GM12873 (cell line): Measurements from ENCODE around the gene ATP5ME.

Source experiments
- TF ChIP-seq, protein P1 (sequence below): IDR thresholded peaks from 2 replicates; pipeline ENCODE4 v1.5.1; 2012; ENCODE audit warnings: low read depth, mild to moderate bottlenecking, moderate library complexity, low read length, control low read depth; ENCODE audit not compliant: insufficient read depth; ENCODE audit errors: missing control alignments

ATP5ME gene

DNA sequence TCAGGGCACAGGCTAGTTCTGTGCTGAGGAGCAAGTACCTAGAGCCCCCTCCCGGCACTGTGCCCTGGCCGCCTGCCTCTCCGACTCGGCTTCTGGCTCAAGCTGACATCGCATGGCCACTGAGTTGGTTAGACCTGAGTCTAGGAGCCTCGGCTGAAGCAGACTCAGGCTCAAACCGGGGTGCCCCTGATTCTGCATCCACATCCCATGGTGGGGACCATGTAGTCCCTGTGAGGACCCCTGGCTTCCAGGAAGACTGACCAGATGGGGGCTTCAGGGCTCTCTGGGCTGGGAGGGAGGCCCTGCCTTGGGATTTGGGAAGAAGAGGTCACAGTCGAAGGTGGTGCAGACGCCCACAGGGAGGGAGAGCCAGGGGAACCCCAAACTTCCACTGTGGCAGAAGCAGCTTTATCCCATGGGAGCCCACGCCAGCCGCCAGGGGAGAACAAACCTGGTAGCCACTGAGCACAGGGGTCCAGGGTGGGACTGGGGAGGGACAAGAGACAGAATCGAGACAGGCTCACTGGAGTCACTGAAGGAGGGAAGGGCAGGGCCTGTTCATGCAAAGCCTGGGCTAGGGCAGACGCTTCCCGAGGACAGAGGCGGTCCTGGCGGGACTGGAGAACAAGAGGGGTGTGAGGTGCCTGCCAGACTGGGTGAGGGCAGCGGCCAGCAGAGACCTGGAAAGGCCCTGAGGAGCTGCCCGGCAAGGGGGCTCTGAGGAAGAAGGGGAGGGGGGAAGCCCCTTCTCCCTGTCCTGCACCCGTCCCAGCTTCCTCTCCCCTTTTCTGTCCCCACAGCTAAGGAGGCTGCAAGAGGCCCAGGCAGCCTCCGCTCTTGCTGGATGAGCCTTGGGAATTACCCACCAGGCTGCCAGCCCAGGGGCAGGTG, 47.6 kb downstream of the ATP5ME start:
- TF ChIP-seq, protein P1, sequence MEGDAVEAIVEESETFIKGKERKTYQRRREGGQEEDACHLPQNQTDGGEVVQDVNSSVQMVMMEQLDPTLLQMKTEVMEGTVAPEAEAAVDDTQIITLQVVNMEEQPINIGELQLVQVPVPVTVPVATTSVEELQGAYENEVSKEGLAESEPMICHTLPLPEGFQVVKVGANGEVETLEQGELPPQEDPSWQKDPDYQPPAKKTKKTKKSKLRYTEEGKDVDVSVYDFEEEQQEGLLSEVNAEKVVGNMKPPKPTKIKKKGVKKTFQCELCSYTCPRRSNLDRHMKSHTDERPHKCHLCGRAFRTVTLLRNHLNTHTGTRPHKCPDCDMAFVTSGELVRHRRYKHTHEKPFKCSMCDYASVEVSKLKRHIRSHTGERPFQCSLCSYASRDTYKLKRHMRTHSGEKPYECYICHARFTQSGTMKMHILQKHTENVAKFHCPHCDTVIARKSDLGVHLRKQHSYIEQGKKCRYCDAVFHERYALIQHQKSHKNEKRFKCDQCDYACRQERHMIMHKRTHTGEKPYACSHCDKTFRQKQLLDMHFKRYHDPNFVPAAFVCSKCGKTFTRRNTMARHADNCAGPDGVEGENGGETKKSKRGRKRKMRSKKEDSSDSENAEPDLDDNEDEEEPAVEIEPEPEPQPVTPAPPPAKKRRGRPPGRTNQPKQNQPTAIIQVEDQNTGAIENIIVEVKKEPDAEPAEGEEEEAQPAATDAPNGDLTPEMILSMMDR: no peak

DNA sequence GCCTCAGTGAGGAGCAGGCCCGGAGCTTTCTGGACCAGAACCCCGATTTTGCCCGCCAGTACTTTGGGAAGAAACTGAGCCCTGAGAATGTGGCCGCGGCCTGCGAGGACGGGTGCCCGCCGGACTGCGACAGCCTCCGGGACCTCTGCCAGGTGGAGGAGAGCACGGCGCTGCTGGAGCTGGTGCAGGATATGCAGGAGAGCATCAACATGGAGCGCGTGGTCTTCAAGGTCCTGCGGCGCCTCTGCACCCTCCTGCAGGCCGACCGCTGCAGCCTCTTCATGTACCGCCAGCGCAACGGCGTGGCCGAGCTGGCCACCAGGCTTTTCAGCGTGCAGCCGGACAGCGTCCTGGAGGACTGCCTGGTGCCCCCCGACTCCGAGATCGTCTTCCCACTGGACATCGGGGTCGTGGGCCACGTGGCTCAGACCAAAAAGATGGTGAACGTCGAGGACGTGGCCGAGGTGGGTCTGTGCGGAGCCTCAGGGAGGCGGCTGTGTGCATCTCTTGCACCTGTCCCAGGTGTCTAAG, 48.4 kb downstream of the ATP5ME start:
- TF ChIP-seq, protein P1: no peak

DNA sequence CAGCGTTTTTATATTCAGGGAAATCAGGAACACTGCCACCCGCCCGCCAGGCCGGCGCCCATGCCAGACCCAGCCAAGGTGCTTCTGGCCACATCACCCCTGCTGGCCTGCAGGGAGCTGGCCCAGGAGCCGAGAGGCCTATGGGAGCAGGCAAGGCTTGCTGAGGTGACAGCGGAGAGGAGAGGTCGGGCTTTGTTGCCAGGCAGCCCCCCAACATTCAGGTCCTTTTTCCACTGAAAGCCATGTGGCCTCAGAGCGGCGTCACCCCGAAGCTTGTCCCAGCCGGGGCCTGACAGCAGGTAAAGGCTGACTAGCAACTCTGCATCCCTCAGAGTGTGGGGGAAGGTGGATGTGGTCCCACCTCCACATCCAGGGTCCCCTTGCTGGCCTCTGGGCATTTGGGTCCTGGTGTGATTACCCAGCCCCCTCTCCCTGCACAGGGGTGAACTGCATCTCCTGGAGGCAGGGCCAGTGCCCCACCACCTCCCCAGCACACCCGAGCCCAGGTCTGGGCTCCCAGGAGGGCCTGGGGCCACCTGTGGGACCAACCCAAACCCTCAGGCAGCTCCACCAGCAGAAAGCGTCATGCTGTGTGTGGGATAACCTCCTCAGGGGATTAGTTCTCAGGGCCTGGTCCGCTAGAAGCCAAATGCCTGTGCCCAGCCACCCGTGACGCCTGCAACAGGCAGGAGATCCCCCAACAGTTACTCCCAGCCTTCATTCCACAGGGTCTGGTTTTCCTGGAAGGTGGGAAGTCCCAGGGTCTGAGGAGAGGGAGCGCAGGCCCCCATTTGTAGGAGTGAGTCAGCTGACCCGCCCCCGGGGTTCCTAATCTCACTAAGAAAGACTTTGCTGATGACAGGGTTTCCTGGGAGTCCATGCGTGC, 49.1 kb downstream of the ATP5ME start, which contains the start of gene PDE6B:
Gene PDE6B, plus strand, starts transcription at position 869 of the 886 bp plus-strand sequence. CDS start 54 bp downstream, outside the sequence.
- TF ChIP-seq, protein P1: no peak

- TF ChIP-seq, protein P1: no peak
These were observed 50.0 kb downstream of the ATP5ME start for GRCh38 chr4:623914-624566.

GRCh38 chr4:622996-623913, 50.8 kb downstream of the ATP5ME start:
- TF ChIP-seq, protein P1: no peak
